Posterior cingulate gyrus (tissue), 11 donors: Measurements from ENCODE around the gene TMEM80.
"Not testable (repeated sequence)": the region's sequence is repeated elsewhere in the genome, so short reads cannot be mapped to it uniquely, and the experiment has no call there.

Experiments
- DNase-seq, 10 donors: peaks; one replicate each; pipeline versions ENCODE4 v3.0.0 to v3.0.0-alpha.2; 2020 to 2021; ENCODE audit warnings: mixed read lengths in 3 of 10
- intact Hi-C: fragments of 100-400 bp; cut with DNase I; formaldehyde crosslinking; loops from one replicate; pipeline ENCODE4 v1.15.1; 2023

TMEM80 gene

DNA sequence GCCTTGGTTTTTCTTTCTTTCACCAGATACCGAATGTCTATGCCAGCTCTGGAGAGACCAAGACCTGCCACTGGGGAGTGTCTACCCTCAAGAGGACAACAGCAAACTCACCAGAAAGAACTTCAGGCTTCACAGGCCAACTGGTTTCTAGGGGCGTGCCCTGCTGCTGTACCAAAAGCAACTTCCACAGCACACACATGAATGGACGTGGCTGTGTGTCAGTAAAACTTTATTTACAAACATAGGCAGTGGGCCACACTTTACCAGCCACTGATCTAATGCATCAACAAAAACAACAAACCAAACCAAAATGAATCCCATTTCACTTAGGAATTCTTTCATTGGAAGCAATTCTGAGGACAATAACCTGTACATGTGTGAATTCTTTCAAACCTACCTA, 17.3 kb upstream of the TMEM80 start:
- no peak for DNase-seq
- intact Hi-C loops, result no loop called here

DNA sequence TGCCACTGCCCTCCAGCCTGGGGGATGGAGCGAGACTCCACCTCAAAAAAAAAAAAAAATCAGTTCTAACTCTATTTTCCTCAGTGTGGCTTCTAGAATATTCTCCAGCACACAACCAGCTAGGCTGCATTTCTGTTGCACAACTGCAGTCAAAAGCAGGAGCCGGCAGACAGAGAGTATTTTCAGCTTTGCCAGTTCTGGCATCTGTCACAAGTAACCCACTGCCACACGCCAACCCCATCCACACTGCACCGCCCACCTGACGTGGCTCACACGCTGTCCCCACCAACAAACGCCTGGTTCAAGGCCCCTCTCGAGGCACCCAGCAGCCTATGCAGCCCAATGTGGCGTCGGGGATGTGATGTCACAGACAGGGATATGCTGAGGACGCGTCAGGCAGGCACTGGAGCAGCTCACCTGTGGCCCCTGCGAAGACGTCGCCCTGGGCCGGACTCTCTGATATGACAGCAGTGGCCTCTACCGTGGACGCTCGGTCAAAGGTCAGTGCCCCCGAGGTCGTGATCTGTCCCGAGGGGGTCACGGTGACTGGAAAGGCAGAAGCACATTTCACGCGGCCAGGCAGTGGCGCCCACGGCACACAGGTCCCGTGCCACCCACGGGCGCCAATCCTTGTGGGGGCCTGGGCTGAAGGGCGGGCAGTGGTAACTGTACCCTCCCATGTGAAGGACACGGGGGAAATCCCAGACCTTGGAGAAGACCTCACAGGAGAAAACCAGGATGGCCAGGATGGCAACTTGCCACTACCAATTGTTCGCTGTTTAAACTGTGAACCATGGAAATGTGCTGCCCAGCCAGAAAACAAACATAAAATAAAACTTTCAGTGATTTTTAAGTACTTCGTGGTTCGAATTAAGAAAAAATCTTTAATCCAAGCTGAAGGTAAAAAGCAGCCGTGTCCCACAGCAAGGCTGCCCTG, 16.1 kb upstream of the TMEM80 start:
- peak in 1 of 10 donors; percentile 84 for DNase-seq
- intact Hi-C loops, result no loop called here

- intact Hi-C loops, result no loop called here
- DNase-seq, result peak in 2 of 10 donors; percentile 74 to 84
These were observed 15.1 kb upstream of the TMEM80 start for GRCh38 chr11:680476-680875.

DNA sequence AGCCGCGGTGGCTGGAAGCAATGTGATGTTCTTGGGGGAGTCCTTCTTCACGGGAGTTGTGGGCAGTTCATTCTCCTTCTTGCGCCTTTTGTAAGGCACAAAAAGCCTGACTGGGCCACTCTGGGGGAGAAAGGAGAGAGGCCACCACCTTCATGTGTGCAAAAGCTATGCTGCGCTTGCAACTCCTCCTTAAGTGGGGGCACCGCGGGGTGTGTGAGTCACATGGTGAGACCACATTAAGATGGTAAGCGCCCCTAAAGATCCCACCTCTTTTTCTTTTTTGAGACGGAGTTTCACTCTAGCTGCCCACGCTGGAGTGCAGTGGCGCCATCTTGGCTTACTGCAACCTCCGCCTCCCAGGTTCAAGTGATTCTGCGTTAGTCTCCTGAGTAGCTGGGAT, 14.6 kb upstream of the TMEM80 start:
- intact Hi-C loops, result no loop called here

GRCh38 chr11:686451-687243, 9.0 kb upstream of the TMEM80 start:
- DNase-seq, result peak in 2 of 10 donors; percentile 52 to 59
- intact Hi-C loops, result no loop called here

More for the DNA sequence above, 14.6 kb upstream of the TMEM80 start:
- peak in 1 of 10 donors; percentile 43 for DNase-seq

- peak in 2 of 10 donors; percentile 53 to 75 for DNase-seq
- intact Hi-C loops, result no loop called here
These were observed 7.9 kb upstream of the TMEM80 start for GRCh38 chr11:687751-688150.

DNA sequence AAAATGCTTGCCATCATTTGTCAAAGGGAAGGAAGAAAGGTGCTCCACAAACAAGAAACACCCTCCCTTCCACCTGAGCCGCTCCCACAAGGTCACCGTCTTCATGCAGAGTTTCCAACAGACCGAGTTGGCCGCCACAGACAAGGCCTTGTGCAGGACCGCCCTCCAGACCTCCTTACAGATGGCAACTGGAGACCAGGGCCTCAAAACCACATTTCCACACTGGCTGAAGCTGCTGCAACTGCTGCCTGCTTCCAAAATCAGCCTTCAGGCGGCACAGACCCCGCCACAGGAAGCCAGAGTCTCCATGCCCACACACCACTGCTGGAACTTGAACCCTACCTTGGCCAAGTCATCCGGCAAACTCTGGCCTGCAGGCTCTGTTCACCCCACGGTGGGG, 6.9 kb upstream of the TMEM80 start:
- intact Hi-C loops, result no loop called here
- peak in 2 of 10 donors; percentile 63 to 69 for DNase-seq

DNA sequence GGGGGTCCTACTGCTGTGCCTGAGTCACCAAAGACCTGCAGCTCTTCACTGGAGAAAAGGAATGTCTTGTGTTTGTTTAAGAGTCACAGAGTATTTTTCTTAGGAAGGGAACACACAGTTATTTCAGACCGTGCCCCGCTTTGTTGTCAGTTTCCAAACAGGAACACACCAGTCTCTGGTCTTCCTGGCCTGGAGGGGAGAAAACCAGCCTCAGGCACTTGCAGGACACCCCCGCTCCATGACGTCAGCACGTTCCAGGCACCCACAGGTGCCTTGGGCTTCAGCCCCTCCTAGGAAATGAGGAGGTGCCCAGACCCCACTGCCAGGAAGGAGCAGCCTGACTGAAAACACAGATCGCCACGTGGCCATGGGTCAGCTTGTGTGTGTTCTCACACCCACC, 6.0 kb upstream of the TMEM80 start:
- DNase-seq, result peak in 1 of 10 donors; percentile 47
- intact Hi-C loops, result no loop called here

DNA sequence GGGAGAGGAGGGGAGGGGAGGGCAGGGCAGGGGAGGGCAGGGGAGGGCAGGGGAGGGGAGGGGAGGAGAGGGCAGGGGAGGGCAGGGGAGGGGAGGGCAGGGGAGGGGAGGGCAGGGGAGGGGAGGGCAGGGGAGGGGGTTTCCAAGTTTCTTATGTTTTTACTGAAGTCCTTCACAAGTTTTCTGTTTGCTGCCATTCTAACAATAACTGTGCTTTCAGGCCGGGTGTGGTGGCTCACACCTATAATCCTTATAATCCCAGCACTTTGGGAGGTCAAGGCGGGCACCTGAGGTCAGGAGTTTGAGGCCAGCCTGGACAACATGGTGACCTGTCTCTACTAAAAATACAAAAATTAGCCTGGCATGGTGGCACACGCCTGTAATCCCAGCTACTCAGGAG, 5.4 kb upstream of the TMEM80 start:
- DNase-seq, result peak in 1 of 10 donors; percentile 20
- intact Hi-C loops, result not testable (repeated sequence)

GRCh38 chr11:690738-691633, 4.6 kb upstream of the TMEM80 start:
- intact Hi-C loops, result no loop called here
- peak in 2 of 10 donors; percentile 87 to 91 for DNase-seq

DNA sequence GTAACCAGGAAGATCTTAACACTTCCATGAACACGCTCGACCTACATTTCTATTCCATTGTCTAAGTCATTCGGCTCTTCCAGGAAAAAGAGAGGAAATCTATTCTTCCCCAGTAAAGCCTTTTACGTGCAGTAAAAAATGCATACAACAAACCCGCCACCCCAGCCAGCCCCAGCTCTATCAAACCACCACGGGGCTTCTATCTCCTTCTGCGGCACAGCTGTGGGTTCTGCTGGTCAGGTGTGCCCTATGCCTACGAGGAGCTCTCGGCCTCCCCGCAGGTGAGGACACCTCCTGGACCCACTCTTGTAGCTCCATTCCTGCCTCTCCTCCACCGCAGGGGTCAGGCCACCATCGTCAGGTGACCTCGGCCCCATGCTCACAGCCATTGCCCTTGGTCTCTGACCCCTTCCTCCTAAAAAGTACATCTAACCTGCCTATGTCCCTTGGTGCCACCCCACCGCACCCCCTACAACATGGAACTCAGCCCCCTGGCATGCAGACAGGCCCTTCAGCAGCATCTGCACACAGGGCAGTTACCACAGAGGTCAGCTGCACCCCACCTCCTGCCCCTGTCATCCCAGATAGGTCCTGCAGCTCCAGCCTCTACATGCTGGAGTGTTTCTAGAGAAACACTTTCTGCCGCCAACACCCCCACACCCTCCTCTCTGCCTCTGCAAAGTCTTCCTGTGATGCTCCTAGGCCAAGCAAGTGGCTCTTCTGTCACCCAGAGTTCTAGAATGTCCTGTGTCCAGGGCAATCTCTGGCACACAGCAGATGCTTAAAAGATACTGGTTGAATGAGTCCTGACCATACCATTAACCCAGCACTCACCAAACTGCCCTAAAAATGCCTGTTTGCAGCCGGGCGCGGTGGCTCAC, 3.7 kb upstream of the TMEM80 start:
- intact Hi-C loops, result no loop called here
- DNase-seq, result peak in 2 of 10 donors; percentile 72

DNA sequence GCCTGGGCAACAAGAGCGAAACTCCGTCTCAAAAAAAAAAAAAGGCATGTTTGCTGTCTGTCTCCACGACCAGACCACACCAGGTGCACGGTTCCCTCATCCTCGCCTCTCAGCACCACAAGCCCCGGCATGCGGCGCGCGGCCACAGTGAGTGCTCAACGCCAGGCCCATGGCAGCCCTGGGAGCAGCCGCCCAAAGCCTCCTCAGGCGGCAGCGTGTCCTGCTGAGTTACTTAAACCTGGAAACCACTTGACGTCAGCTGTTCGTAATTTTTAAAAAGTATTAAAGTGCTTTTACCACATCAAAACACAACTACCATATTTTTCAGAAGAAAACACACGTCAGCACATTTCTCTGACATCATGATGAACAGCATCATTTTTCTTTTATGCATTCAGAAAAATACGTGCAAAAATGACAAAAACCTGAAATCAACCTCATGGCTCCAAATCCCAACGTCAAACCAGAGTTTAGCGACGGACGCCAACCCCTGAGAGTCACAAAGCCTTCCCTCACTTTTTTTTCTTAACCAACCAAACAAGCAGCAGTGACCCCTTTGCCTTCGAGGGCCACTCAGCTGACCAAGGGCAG, 2.7 kb upstream of the TMEM80 start:
- peak in 2 of 10 donors; percentile 69 to 87 for DNase-seq
- intact Hi-C loops, result no loop called here

DNA sequence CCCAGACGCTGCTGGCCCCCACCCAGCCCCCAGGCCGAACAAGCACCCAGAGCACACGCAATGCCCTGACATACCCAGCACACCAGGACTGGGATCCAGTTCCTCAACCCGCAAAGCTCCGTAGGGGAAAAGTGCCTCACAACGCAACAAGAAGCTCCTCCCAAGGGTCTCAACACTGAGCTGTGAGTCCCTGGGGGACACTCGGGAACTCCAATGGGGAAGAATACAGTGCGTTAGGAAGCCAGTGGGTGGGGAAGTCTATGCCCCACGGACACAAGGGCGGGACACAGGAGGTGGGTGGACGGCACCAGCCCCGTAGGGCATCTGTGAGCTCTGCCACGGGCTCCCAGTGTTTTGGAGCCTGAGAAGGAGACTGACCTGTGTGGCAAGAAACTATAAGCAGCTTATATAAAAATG, 2.2 kb upstream of the TMEM80 start:
- DNase-seq, result peak in 1 of 10 donors; percentile 46
- intact Hi-C loops, result no loop called here

- intact Hi-C loops, result no loop called here
- peak in 2 of 10 donors; percentile 72 to 81 for DNase-seq
These were observed 1.6 kb upstream of the TMEM80 start for GRCh38 chr11:693887-694562.

- DNase-seq, result peak; percentile 94 to 100 (median 97)
- intact Hi-C loops, result no loop called here
These were observed 891 bp upstream of the TMEM80 start, which contains the start of gene DEAF1 for GRCh38 chr11:694563-695287. Gene DEAF1 (minus strand): TSS chr11:695222. CDS start chr11:695047, 175 bp downstream.

- intact Hi-C loops, result no loop called here
- DNase-seq, result no peak
These were observed 403 bp upstream of the TMEM80 start for GRCh38 chr11:695288-695537.

- intact Hi-C loops, result no loop called here
- peak in 2 of 10 donors; percentile 48 to 66 for DNase-seq
These were observed 1.4 kb downstream of the TMEM80 start for GRCh38 chr11:696955-697491.
